Trophoblast cell (in vitro differentiated cells and primary cell): Measurements from ENCODE around the gene BCAT1.
"Not testable (repeated sequence)": the region's sequence is repeated elsewhere in the genome, so short reads cannot be mapped to it uniquely, and the experiment has no call there.

Experiments used
- DNase-seq, 2 donors: peaks; one replicate each; pipeline ENCODE4 v3.0.0-alpha.2; 2016
- H2AFZ ChIP-seq: 2 replicates; pipeline ENCODE4 v1.6.1; 2013; ENCODE audit warnings: low read length, moderate library complexity, mild to moderate bottlenecking; ENCODE audit not compliant: insufficient read depth, poor library complexity
- H2AK5ac ChIP-seq: 2 replicates; pipeline ENCODE4 v1.6.1; 2013; ENCODE audit warnings: mild to moderate bottlenecking, low read length
- H2BK120ac ChIP-seq: 2 replicates; pipeline ENCODE4 v1.6.1; 2013; ENCODE audit warnings: low read length, mild to moderate bottlenecking, moderate library complexity; ENCODE audit not compliant: insufficient read depth, poor library complexity
- H2BK12ac ChIP-seq: 2 replicates; pipeline ENCODE4 v1.6.1; 2013; ENCODE audit warnings: mild to moderate bottlenecking, low read length, moderate library complexity
- H2BK5ac ChIP-seq: 2 replicates; pipeline ENCODE4 v1.6.1; 2013; ENCODE audit warnings: low read length, low read depth, moderate library complexity, mild to moderate bottlenecking; ENCODE audit not compliant: poor library complexity
- H3K14ac ChIP-seq: 2 replicates; pipeline ENCODE4 v1.6.1; 2013; ENCODE audit warnings: mild to moderate bottlenecking, low read length
- H3K18ac ChIP-seq: 2 replicates; pipeline ENCODE4 v1.6.1; 2013; ENCODE audit warnings: mild to moderate bottlenecking, low read length
- H3K23ac ChIP-seq: 2 replicates; pipeline ENCODE4 v1.6.1; 2013; ENCODE audit warnings: low read length
- H3K27ac ChIP-seq: 2 replicates; pipeline ENCODE4 v1.5.1; 2013; ENCODE audit warnings: low read depth, mild to moderate bottlenecking, inconsistent platforms, low read length, moderate library complexity
- H3K27me3 ChIP-seq: 2 replicates; pipeline ENCODE4 v1.6.1; 2013; ENCODE audit warnings: inconsistent platforms, mild to moderate bottlenecking, low read length, moderate library complexity; ENCODE audit not compliant: insufficient read depth
- H3K36me3 ChIP-seq, 2 experiments: 1 replicate in 1 of 2; 2 replicates in 1 of 2; pipeline ENCODE4 v1.6.1; 2013; ENCODE audit warnings: low read length in 2 of 2, mild to moderate bottlenecking in 2 of 2, moderate library complexity in 1 of 2; ENCODE audit not compliant: insufficient read depth in 2 of 2, control insufficient read depth in 1 of 2
- H3K4ac ChIP-seq: 2 replicates; pipeline ENCODE4 v1.6.1; 2013; ENCODE audit warnings: low read depth, mild to moderate bottlenecking, low read length, moderate library complexity
- H3K4me1 ChIP-seq, 2 experiments: 1 replicate in 1 of 2; 2 replicates in 1 of 2; pipeline ENCODE4 v1.6.1; 2013; ENCODE audit warnings: low read length in 2 of 2, mild to moderate bottlenecking in 2 of 2, moderate library complexity in 1 of 2; ENCODE audit not compliant: insufficient read depth in 2 of 2, control insufficient read depth in 1 of 2
- H3K4me2 ChIP-seq: 2 replicates; pipeline ENCODE4 v1.6.1; 2013; ENCODE audit warnings: inconsistent platforms, mild to moderate bottlenecking, low read length, moderate library complexity
- H3K4me3 ChIP-seq: 2 replicates; pipeline ENCODE4 v1.5.1; 2013; ENCODE audit warnings: mild to moderate bottlenecking, low read depth, low read length, inconsistent platforms
- H3K79me1 ChIP-seq: one replicate; pipeline ENCODE4 v1.6.1; 2013; ENCODE audit warnings: low read length
- H3K79me2 ChIP-seq: 2 replicates; pipeline ENCODE4 v1.6.1; 2013; ENCODE audit warnings: low read length, mild to moderate bottlenecking; ENCODE audit not compliant: control insufficient read depth, insufficient read depth, poor library complexity
- H3K9ac ChIP-seq: 2 replicates; pipeline ENCODE4 v1.6.1; 2013; ENCODE audit warnings: mild to moderate bottlenecking, low read length
- H3K9me3 ChIP-seq: 2 replicates; pipeline ENCODE4 v1.6.1; 2013; ENCODE audit warnings: low read depth, mild to moderate bottlenecking, control low read depth, inconsistent platforms, low read length; ENCODE audit not compliant: insufficient read depth
- H4K12ac ChIP-seq: 2 replicates; pipeline ENCODE4 v1.6.1; 2013; ENCODE audit warnings: low read depth, mild to moderate bottlenecking, low read length, moderate library complexity
- H4K8ac ChIP-seq: 2 replicates; pipeline ENCODE4 v1.6.1; 2013; ENCODE audit warnings: low read depth, mild to moderate bottlenecking, low read length, moderate library complexity
- H4K91ac ChIP-seq: one replicate; pipeline ENCODE4 v1.6.1; 2013; ENCODE audit warnings: low read depth, mild to moderate bottlenecking, low read length, moderate library complexity
- WGBS: extraction: QIAGEN DNeasy Blood & Tissue Kit; methylation state at CpG from one replicate; pipeline ENCODE4 v1.1.7; 2013; ENCODE audit warnings: missing lambda C conversion rate; ENCODE audit not compliant: insufficient read length, insufficient coverage; ENCODE audit errors: extremely low coverage; 5-methylcytosine and 5-hydroxymethylcytosine counted together

BCAT1 gene

DNA sequence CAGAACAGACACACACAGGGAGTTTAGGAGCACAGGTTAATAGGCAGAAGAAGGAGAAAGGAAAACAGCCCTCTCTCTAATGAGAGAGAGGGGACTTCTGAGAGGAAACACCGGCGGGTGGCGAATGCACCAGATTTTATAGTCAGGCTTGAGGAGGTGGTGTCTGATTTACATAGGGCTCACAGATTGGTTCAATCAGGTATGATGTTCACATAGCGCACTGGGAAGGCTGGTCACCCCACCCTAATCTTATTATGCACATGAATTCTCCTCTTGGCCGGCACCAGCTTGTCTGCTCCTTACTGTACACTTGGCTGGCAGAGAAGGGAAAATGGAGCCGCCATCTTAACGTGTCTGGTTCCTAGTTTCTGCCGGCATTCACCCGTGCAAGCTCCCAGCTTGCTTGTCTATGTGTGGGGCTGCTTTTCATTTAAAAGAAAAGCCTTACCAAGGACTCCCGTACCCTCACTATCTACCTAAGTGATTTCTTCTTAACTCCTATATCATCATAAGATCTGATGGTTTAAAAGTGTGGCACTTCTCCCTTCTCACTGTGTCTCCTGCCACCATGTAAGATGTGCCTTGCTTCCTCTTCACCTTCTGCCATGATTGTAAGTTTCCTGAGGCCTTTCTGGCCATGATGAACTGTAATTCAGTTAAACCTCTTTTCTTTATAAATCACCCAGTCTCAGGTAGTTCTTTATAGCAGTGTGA, 15.1 kb downstream of the BCAT1 start:
- Histone ChIP-seq H4K91ac (no peak overlapping the region), H3K9me3 (no peaks in the 10 kb centered on the region), H2BK120ac (no peak overlapping the region), H3K4ac (no peak overlapping the region), H3K9ac (no peak overlapping the region), H3K23ac (no peak overlapping the region), H2BK5ac (no peak overlapping the region), H3K4me3 (no peak overlapping the region), H2AFZ (no peak overlapping the region), H3K79me2 (peaks cover 3% of the 10 kb centered on the region), H3K14ac (no peak overlapping the region), H3K79me1 (no peaks in the 10 kb centered on the region), H3K27ac (no peak overlapping the region), H3K36me3 (no peaks in the 10 kb centered on the region), H4K12ac (no peak overlapping the region), H3K4me1 (peaks cover 13 to 18% of the 10 kb centered on the region in 2 experiments), H4K8ac (no peak overlapping the region), H3K4me2 (no peak overlapping the region), H3K18ac (no peak overlapping the region), H3K27me3 (no peaks in the 10 kb centered on the region), H2AK5ac (no peak overlapping the region), H2BK12ac (no peak overlapping the region)
- DNase-seq: no peak
- no CpG with 5 or more reads among the region's 10 CpGs for WGBS

DNA sequence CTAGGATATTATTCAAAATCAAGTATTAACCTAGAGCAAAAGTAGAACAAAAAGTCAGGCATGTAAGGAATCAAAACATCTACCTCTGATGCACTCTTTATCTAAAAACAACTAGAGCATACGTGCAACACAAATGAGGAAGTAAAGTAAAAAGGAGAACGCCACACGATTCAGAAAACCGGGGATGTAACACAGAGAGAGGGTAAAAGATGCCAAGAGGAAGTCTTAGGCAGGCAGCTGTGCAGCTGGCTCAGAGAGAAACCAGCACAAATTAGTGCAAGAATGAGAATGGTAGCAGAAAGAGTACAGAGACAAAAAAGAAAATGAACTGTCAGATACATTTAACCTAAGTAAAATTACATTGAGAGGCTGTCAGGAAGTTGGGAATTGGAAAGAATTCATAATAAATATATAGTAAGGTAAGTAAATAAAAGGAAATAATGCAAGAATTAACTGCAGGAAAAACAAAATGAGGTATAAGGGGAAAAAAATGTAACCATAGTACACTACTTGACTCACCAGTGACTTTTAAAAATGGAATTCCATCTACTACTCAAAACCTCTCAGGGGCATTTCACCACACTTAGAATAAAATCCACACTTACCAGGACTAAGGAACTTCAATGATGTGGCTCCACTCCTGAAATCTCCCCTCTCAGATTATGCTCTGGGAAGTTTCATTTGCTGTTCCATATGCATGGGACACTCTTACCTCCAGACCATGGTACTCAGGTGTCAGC, 17.1 kb downstream of the BCAT1 start:
- Histone ChIP-seq H2BK5ac (no peak overlapping the region), H3K4ac (no peak overlapping the region), H3K9ac (no peak overlapping the region), H3K23ac (no peak overlapping the region), H2BK120ac (no peak overlapping the region), H2AFZ (no peak overlapping the region), H4K91ac (no peak overlapping the region), H3K27me3 (no peaks in the 10 kb centered on the region), H3K14ac (no peak overlapping the region), H3K79me1 (no peaks in the 10 kb centered on the region), H3K4me3 (no peak overlapping the region), H2AK5ac (no peak overlapping the region), H3K79me2 (peaks cover 3% of the 10 kb centered on the region), H4K8ac (no peak overlapping the region), H2BK12ac (no peak overlapping the region), H3K4me2 (no peak overlapping the region), H4K12ac (no peak overlapping the region), H3K18ac (no peak overlapping the region), H3K9me3 (no peaks in the 10 kb centered on the region), H3K36me3 (no peaks in the 10 kb centered on the region), H3K4me1 (peaks cover 4 to 7% of the 10 kb centered on the region in 2 experiments), H3K27ac (no peak overlapping the region)
- no CpG with 5 or more reads among the region's 4 CpGs for WGBS
- DNase-seq: no peak

DNA sequence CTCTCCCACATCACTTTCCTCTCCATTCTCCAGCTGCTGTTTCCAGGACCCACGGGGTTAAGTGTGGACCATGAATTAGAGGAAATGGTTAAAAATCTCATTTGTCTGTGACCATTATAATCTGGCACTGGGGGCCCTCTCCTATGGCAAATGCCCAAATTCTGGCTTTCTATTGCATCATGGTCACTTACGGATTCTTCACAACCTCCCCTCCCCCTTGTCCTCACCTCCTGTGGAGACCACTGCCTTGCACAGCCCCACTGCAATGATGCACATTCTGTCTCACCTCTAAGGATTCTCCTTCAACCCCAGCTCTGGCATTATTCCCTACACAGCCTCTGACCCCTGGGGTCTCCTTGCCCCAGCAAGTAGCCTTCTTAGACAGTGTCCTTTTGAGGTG, 18.9 kb downstream of the BCAT1 start:
- Histone ChIP-seq H3K23ac (no peak overlapping the region), H3K79me1 (no peaks in the 10 kb centered on the region)
- no CpG with 5 or more reads among the region's 2 CpGs for WGBS

DNA sequence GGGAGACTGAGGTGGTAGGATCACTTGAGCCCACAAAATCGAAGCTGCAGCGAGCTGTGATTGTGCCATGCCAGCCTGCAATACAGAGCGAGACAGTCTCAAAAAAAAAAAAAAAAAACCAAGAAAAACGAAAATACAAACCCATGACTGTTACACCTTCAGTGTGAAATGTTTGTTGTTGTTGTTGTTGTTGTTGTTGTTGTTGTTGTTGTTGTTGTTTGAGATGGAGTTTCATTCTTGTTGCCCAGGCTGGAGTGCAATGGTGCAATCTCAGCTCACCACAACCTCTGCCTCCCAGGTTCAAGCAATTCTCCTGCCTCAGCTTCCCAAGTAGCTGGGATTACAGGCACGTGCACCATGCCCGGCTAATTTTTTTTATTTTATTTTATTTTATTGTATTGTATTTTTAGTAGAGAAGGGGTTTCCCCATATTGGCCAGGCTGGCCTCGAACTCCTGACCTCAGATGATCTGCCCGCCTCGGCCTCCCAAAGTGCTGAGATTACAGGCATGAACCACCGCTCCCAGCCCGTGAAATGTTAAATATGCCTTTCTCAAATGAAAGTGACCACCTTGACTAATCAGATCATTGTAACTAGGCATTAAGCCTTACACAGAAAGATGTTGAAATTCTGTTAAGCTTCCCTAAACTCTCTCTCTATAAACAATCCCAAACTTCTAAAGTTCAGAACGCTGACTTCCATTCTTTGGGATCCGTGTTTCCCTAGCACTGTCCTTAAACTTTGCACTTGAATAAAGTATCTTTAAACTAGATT, 20.2 kb downstream of the BCAT1 start:
- DNase-seq, H3K18ac ChIP-seq: not testable (repeated sequence)
- no CpG with 5 or more reads among the region's 13 CpGs for whole genome bisulfite sequencing

More for the DNA sequence above, 18.9 kb downstream of the BCAT1 start:
- Histone ChIP-seq H2BK5ac (no peak overlapping the region), H3K9me3 (no peaks in the 10 kb centered on the region), H3K14ac (no peak overlapping the region), H4K91ac (no peak overlapping the region), H4K12ac (no peak overlapping the region), H3K9ac (no peak overlapping the region), H4K8ac (no peak overlapping the region), H3K79me2 (peaks cover under 1% of the 10 kb centered on the region), H2BK120ac (no peak overlapping the region), H3K18ac (peak overlapping the region; percentile 3), H2AK5ac (no peak overlapping the region), H3K27ac (no peak overlapping the region), H2BK12ac (no peak overlapping the region), H3K4me2 (no peak overlapping the region), H3K4me1 (peaks cover 1 to 2% of the 10 kb centered on the region in 2 experiments), H3K4ac (no peak overlapping the region), H2AFZ (no peak overlapping the region), H3K4me3 (no peak overlapping the region), H3K36me3 (no peaks in the 10 kb centered on the region), H3K27me3 (no peaks in the 10 kb centered on the region)
- no peak for DNase-seq

More for the DNA sequence above, 20.2 kb downstream of the BCAT1 start:
- H4K91ac ChIP-seq, H2BK120ac ChIP-seq, H3K27ac ChIP-seq, H3K4me3 ChIP-seq, H3K14ac ChIP-seq, H3K79me1 ChIP-seq, H4K12ac ChIP-seq, H3K9me3 ChIP-seq, H2BK5ac ChIP-seq, H2AK5ac ChIP-seq, H3K4me1 ChIP-seq, H4K8ac ChIP-seq, H3K9ac ChIP-seq, H2BK12ac ChIP-seq, H3K79me2 ChIP-seq, H3K27me3 ChIP-seq, H3K36me3 ChIP-seq, H3K4me2 ChIP-seq, H3K23ac ChIP-seq, H2AFZ ChIP-seq: not testable (repeated sequence)
- H3K4ac ChIP-seq: peak overlapping the region; percentile 21
